Suprapubic skin (tissue), 4 donors: ENCODE results near the gene NT5DC4. TPM values are rescaled to one million over a fixed set of nuclear protein-coding genes. Genes with fewer than 3 reads are reported as not detected.

ENCODE experiments used
- DNase-seq, 2 donors: peaks; one replicate each; pipeline ENCODE4 v3.0.0-alpha.2; 2019; ENCODE audit warnings: low spot score in 2 of 2
- H3K27ac ChIP-seq: fragments of 200-600 bp; sonication (generic); one replicate; pipeline ENCODE4 v1.5.1; 2019
- H3K27me3 ChIP-seq: fragments of 200-600 bp; sonication (generic); one replicate; pipeline ENCODE4 v1.5.1; 2019
- H3K36me3 ChIP-seq: fragments of 200-600 bp; sonication (generic); one replicate; pipeline ENCODE4 v1.5.1; 2019
- H3K4me1 ChIP-seq: fragments of 200-600 bp; sonication (generic); one replicate; pipeline ENCODE4 v1.5.1; 2019
- H3K4me3 ChIP-seq: fragments of 200-600 bp; sonication (generic); one replicate; pipeline ENCODE4 v1.5.1; 2019; ENCODE audit warnings: mild to moderate bottlenecking
- H3K9me3 ChIP-seq: fragments of 200-600 bp; sonication (generic); one replicate; pipeline ENCODE4 v1.5.1; 2019
- CTCF ChIP-seq, 2 donors: fragments of 200-600 bp in 1 of 2; fragments of 450-650 bp in 1 of 2; sonication (generic) in 1 of 2; IDR thresholded peaks; one replicate each; pipeline ENCODE4 v1.5.1; 2016 to 2019; ENCODE audit warnings: antibody characterized with exemption in 2 of 2, mild to moderate bottlenecking in 1 of 2, moderate library complexity in 1 of 2
- EP300 ChIP-seq: sonication (generic); formaldehyde crosslinking; IDR thresholded peaks from one replicate; pipeline ENCODE4 v1.6.1; 2017; ENCODE audit warnings: antibody characterized with exemption
- POLR2A ChIP-seq, 2 donors: fragments of 450-650 bp; IDR thresholded peaks; one replicate each; pipeline ENCODE4 v1.6.1; 2017; ENCODE audit warnings: antibody characterized with exemption in 2 of 2, mild to moderate bottlenecking in 2 of 2, moderate library complexity in 2 of 2
- POLR2AphosphoS5 ChIP-seq, 3 donors: sonication (generic); formaldehyde crosslinking; IDR thresholded peaks; one replicate each; pipeline ENCODE4 v1.6.1; 2017; ENCODE audit warnings: antibody characterized with exemption in 3 of 3
- WGBS: methylation state at CpG from one replicate; pipeline ENCODE4 v1.1.5; 2018; 5-methylcytosine and 5-hydroxymethylcytosine counted together
- total RNA-seq, 4 donors: library from RNA; depleted of rRNA; stranded (reverse); fragments of >200 nt; gene quantifications; one replicate each; pipeline ENCODE4 v1.1.0, GENCODE V29; 2016

The NT5DC4 gene
- total RNA-seq, 4 donors from 2014 or later = 4.2 TPM; not detected in 3

GRCh38 chr2:112724591-112725525, 4.0 kb downstream of the NT5DC4 start:
- H3K36me3 ChIP-seq = no peaks in the 10 kb centered on the region
- peaks cover 4% of the 10 kb centered on the region for H3K27me3 ChIP-seq
- 80% methylated on average over 8 of the region's 21 CpGs for WGBS
- peaks cover 12% of the 10 kb centered on the region for H3K4me1 ChIP-seq
- no peak for DNase-seq
- H3K9me3 ChIP-seq = no peaks in the 10 kb centered on the region
- no peak overlapping the region for H3K27ac ChIP-seq
- TF ChIP-seq CTCF (IDR thresholded peaks at IDR 0.05) (no peak), EP300 (no peak), POLR2A (IDR thresholded peaks at IDR 0.05) (no peak), POLR2AphosphoS5 (IDR thresholded peaks at IDR 0.05) (no peak)
- H3K4me3 ChIP-seq = no peak overlapping the region

- TF ChIP-seq POLR2A (IDR thresholded peaks at IDR 0.05) (no peak), EP300 (no peak), POLR2AphosphoS5 (IDR thresholded peaks at IDR 0.05) (no peak), CTCF (IDR thresholded peaks at IDR 0.05) (no peak)
- Histone ChIP-seq H3K36me3 (no peaks in the 10 kb centered on the region), H3K4me3 (no peak overlapping the region), H3K9me3 (no peaks in the 10 kb centered on the region), H3K27me3 (peaks cover 4% of the 10 kb centered on the region), H3K4me1 (peaks cover 12% of the 10 kb centered on the region), H3K27ac (no peak overlapping the region)
- 88% methylated on average over 12 of the region's 15 CpGs for WGBS
- DNase-seq = no peak
Observed at GRCh38 chr2:112725545-112726457, 5.0 kb downstream of the NT5DC4 start.

GRCh38 chr2:112726487-112727190, 5.8 kb downstream of the NT5DC4 start:
- no peaks in the 10 kb centered on the region for H3K9me3 ChIP-seq
- TF ChIP-seq POLR2A (IDR thresholded peaks at IDR 0.05) (no peak), CTCF (IDR thresholded peaks at IDR 0.05) (peak; percentile 80 to 92), EP300 (no peak), POLR2AphosphoS5 (IDR thresholded peaks at IDR 0.05) (peak in 2 of 3 donors; percentile 19 to 32)
- H3K27ac ChIP-seq = no peak overlapping the region
- DNase-seq = peak; percentile 94
- peaks cover 12% of the 10 kb centered on the region for H3K4me1 ChIP-seq
- H3K36me3 ChIP-seq = no peaks in the 10 kb centered on the region
- WGBS = 56% methylated on average over 12 of the region's 19 CpGs
- peaks cover 4% of the 10 kb centered on the region for H3K27me3 ChIP-seq
- no peak overlapping the region for H3K4me3 ChIP-seq

GRCh38 chr2:112727276-112728028, 6.6 kb downstream of the NT5DC4 start:
- peaks cover 12% of the 10 kb centered on the region for H3K4me1 ChIP-seq
- H3K4me3 ChIP-seq = no peak overlapping the region
- H3K27me3 ChIP-seq = peaks cover 4% of the 10 kb centered on the region
- DNase-seq = no peak
- H3K27ac ChIP-seq = no peak overlapping the region
- no peaks in the 10 kb centered on the region for H3K36me3 ChIP-seq
- 95% methylated on average over 17 of the region's 19 CpGs for WGBS
- H3K9me3 ChIP-seq = no peaks in the 10 kb centered on the region
- TF ChIP-seq POLR2AphosphoS5 (IDR thresholded peaks at IDR 0.05) (no peak), EP300 (no peak), POLR2A (IDR thresholded peaks at IDR 0.05) (no peak), CTCF (IDR thresholded peaks at IDR 0.05) (no peak)
